Measurements from ENCODE around the gene PRDM7.

- TF ChIP-seq POLR2A (IDR thresholded peaks at IDR 0.05) (no peak), CTCF (IDR thresholded peaks at IDR 0.05) (no peak)
Observed at GRCh38 chr16:90055371-90055770, 21.8 kb downstream of the PRDM7 start.

Measured in esophagus squamous epithelium (tissue), 4 donors.